Measurements from ENCODE around the gene VENTX. TPM values are rescaled to one million over a fixed set of nuclear protein-coding genes. Genes with fewer than 3 reads are reported as not detected.

Gene VENTX
- polyA plus RNA-seq, 1 experiment: not detected

DNA sequence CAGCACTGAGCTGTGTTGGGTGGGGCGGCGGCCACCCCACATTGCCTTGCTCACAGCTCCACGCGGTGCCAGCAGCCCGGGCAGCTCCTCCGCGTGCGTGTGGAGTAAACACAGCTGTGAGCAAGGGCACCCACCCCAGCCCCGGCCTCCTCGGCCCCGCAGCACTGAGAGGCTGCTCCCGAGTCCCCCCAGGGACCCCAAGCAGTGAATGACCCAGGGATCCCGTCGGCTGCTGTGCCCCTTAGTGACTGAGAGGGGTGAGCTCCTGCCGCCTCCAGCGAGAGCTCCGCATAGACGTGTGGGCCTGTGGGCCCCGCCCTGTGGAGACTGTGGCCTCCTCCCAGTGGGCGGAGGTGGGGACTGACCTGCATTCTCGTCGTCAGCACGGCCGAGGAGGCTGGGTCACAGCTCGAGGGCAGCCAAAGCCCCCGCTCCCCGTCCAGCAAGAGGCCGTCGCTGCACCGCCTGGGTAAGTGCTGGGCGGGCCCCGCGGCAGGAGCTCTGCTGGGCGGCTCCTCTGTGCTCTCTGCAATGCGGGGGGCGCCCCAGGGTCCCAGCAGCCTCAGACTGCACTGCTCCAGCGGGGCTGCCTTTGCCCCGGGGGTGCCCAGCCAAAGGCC is 37.6 kb upstream of the VENTX start:
- Histone ChIP-seq H3K4me3 (ENCODE audit: low read depth, low read length) (no peak overlapping the region), H3K36me3 (ENCODE audit: control insufficient read depth, insufficient read depth, low read length) (no peaks in the 10 kb centered on the region), H3K27me3 (ENCODE audit: control insufficient read depth, insufficient read depth, low read length) (no peaks in the 10 kb centered on the region)
- TF ChIP-seq, protein P1, sequence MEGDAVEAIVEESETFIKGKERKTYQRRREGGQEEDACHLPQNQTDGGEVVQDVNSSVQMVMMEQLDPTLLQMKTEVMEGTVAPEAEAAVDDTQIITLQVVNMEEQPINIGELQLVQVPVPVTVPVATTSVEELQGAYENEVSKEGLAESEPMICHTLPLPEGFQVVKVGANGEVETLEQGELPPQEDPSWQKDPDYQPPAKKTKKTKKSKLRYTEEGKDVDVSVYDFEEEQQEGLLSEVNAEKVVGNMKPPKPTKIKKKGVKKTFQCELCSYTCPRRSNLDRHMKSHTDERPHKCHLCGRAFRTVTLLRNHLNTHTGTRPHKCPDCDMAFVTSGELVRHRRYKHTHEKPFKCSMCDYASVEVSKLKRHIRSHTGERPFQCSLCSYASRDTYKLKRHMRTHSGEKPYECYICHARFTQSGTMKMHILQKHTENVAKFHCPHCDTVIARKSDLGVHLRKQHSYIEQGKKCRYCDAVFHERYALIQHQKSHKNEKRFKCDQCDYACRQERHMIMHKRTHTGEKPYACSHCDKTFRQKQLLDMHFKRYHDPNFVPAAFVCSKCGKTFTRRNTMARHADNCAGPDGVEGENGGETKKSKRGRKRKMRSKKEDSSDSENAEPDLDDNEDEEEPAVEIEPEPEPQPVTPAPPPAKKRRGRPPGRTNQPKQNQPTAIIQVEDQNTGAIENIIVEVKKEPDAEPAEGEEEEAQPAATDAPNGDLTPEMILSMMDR (IDR thresholded peaks at IDR 0.05; ENCODE audit: insufficient read depth, low read depth, low read length): no peak
- POLR2A ChIA-PET: no interaction called here
- DNase-seq (ENCODE audit: low read depth): no peak
- CTCF ChIA-PET: no interaction called here

DNA sequence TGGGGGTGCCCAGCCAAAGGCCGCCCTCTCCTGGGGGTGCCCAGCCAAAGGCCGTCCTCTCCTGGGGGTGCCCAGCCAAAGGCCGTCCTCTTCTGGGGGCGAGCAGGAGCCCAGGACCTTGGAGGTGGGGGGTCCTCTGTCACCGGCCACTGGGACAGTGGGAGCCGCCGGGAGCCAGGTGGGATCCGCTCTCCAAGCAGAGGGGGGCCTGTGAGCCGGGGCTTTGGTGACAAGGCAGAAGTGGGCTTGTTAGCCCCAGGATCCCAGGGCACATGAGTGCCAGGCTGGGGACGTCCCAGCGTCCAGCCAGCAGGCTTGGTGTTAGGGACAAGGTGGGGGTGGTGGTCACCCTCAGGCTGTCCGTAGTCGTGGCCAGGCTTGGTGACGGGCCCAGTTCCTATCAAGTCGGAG is 37.0 kb upstream of the VENTX start:
- TF ChIP-seq, protein P1 (IDR thresholded peaks at IDR 0.05; ENCODE audit: insufficient read depth, low read depth, low read length): no peak
- POLR2A ChIA-PET: no interaction called here
- CTCF ChIA-PET: no interaction called here
- Histone ChIP-seq H3K36me3 (ENCODE audit: control insufficient read depth, insufficient read depth, low read length) (no peaks in the 10 kb centered on the region), H3K4me3 (ENCODE audit: low read depth, low read length) (no peak overlapping the region), H3K27me3 (ENCODE audit: control insufficient read depth, insufficient read depth, low read length) (no peaks in the 10 kb centered on the region)
- no peak for DNase-seq (ENCODE audit: low read depth)

DNA sequence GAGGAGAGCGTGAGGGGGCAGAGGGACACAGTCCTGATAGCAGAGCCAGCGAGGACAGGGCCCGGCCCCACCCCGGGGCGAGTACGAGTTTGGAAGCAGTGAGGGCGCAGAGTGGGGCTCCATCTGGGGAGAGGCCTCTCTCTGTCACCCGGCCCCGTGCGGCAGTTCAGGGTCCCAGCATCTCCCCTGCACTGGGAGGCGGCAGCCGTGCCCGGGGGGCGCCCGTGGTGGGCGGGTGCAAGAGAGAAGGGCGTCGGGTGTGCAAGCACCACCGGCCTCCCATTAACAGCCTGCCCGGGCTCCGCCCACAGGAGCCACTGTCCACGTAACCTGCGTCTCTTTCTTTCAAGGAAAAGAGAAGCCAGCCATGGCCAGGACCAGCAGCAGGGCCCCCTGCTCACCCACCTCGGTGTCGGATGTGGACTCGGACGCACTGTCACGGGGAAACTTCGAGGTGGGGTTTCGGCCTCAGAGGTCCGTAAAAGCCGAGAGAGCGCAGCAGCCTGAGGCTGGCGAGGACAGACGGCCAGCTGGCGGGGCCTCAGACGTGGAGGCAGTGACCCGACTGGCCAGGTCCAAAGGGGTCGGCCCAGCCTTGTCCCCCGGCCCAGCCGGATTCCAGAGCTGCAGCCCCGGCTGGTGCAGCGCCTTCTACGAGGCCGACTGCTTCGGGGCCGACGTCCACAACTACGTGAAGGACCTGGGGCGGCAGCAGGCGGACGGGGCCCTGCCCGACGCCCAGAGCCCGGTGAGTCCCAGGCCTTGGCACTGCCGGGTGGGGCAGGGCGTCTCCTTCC is 36.3 kb upstream of the VENTX start:
- ChIA-PET CTCF (no interaction called here), POLR2A (no interaction called here)
- TF ChIP-seq, protein P1 (IDR thresholded peaks at IDR 0.05; ENCODE audit: insufficient read depth, low read depth, low read length): no peak
- no peaks in the 10 kb centered on the region for H3K27me3 ChIP-seq (ENCODE audit: control insufficient read depth, insufficient read depth, low read length)
- H3K4me3 ChIP-seq (ENCODE audit: low read depth, low read length): no peak overlapping the region
- no peaks in the 10 kb centered on the region for H3K36me3 ChIP-seq (ENCODE audit: control insufficient read depth, insufficient read depth, low read length)
- DNase-seq (ENCODE audit: low read depth): no peak

DNA sequence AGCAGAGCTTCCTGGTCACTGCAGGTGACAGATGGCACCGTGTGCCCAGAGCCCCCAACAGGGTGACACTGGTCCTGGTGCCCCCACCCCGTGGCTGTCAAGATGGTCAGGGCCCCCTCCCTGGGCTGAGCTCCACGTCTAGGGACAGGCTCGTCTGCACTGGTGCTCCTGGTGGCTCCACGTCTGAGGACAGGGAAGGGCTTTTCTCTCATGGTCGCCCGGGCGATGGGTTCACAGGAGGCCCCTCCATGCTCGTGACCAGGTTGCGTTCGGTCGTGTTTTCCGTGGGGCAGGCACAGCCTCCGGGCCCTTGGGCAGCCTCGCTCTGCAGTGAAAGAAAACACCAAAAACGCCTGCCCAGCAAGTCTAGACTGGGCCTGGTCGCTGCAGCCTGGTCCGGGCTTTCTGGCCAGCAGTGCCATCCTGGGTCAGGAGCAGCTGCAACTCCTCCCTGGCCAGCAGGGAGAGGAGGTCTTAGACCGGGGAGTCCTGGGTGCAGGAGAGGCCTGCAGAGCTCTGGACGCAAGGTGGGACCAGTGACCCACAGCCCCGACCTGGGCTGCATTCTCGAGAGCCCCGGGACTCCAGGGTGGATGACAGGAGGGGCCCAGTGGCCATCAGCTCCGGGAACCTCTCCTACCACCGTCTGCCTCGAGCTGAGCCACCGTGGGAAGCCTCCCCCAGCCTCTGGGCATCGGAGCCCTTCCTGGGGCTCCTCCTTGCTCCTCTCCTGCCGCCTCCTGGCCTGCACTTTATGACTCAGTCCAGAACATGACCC is 35.5 kb upstream of the VENTX start:
- Histone ChIP-seq H3K27me3 (ENCODE audit: control insufficient read depth, insufficient read depth, low read length) (no peaks in the 10 kb centered on the region), H3K36me3 (ENCODE audit: control insufficient read depth, insufficient read depth, low read length) (no peaks in the 10 kb centered on the region), H3K4me3 (ENCODE audit: low read depth, low read length) (no peak overlapping the region)
- TF ChIP-seq, protein P1 (IDR thresholded peaks at IDR 0.05; ENCODE audit: insufficient read depth, low read depth, low read length): no peak
- ChIA-PET POLR2A (no interaction called here), CTCF (no interaction called here)
- DNase-seq (ENCODE audit: low read depth): no peak
